OCI-LY3 (cell line): Measurements from ENCODE around the gene CPZ.

ENCODE experiments used
- H2AFZ ChIP-seq: fragments of 200-600, 300-600 bp; shearing (Covaris generic); 2 replicates; pipeline ENCODE4 v1.6.0; 2014; ENCODE audit warnings: antibody characterized with exemption, low read depth, low read length
- H3K27ac ChIP-seq: fragments of 200-600, 300-600 bp; sonication (generic); 2 replicates; pipeline ENCODE4 v1.5.1; 2014; ENCODE audit warnings: mild to moderate bottlenecking, low read length, moderate library complexity, mixed read lengths
- H3K27me3 ChIP-seq: fragments of 200-600, 300-600 bp; sonication (generic); 2 replicates; pipeline ENCODE4 v1.6.1; 2014; ENCODE audit warnings: low read depth, low read length, mixed read lengths
- H3K36me3 ChIP-seq: fragments of 200-600, 300-600 bp; sonication (generic); replicated peaks from 2 replicates; pipeline ENCODE3; 2014; ENCODE audit warnings: low read depth, low read length, mixed read lengths
- H3K4me1 ChIP-seq: fragments of 300-600, 200-600 bp; sonication (generic); 2 replicates; pipeline ENCODE4 v1.6.1; 2014; ENCODE audit warnings: low read length, mixed read lengths
- H3K4me2 ChIP-seq: fragments of 200-600, 300-600 bp; sonication (generic); 2 replicates; pipeline ENCODE4 v1.6.1; 2014; ENCODE audit warnings: low read length, mixed read lengths
- H3K4me3 ChIP-seq: fragments of 300-600, 200-600 bp; sonication (generic); 2 replicates; pipeline ENCODE4 v1.5.1; 2014; ENCODE audit warnings: antibody characterized with exemption, mild to moderate bottlenecking, low read length, moderate library complexity
- H3K79me2 ChIP-seq: fragments of 300-600, 200-600 bp; shearing (Covaris generic); 2 replicates; pipeline ENCODE4 v1.6.1; 2014; ENCODE audit warnings: mild to moderate bottlenecking, low read length, mixed read lengths
- H3K9ac ChIP-seq: fragments of 300-600, 200-600 bp; shearing (Covaris generic); 2 replicates; pipeline ENCODE4 v1.6.0; 2014; ENCODE audit warnings: mild to moderate bottlenecking, low read length, moderate library complexity
- H3K9me3 ChIP-seq: fragments of 200-600, 300-600 bp; shearing (Covaris generic); 2 replicates; pipeline ENCODE4 v1.6.1; 2014; ENCODE audit warnings: low read length, mixed read lengths; ENCODE audit not compliant: insufficient read depth
- H4K20me1 ChIP-seq: fragments of 200-600, 300-600 bp; sonication (generic); 2 replicates; pipeline ENCODE4 v1.6.1; 2016; ENCODE audit warnings: low read length, mixed read lengths; ENCODE audit not compliant: insufficient read depth
- CTCF ChIP-seq: fragments of 200-600, 300-600 bp; sonication (generic); IDR thresholded peaks from 2 replicates; pipeline ENCODE4 v1.5.1; 2014; ENCODE audit warnings: antibody characterized with exemption, low read length, low read depth
- EZH2phosphoT487 ChIP-seq: fragments of 200-600 bp; shearing (Covaris generic); IDR thresholded peaks from 2 replicates; pipeline ENCODE4 v1.6.1; 2018; ENCODE audit warnings: antibody characterized with exemption, mixed run types, low read depth

CPZ gene

GRCh38 chr4:8610858-8611616, 18.5 kb downstream of the CPZ start:
- Histone ChIP-seq H3K4me3 (no peak overlapping the region), H3K79me2 (no peaks in the 10 kb centered on the region), H3K9ac (no peak overlapping the region), H2AFZ (no peak overlapping the region), H4K20me1 (no peaks in the 10 kb centered on the region), H3K4me2 (no peak overlapping the region), H3K4me1 (peaks cover 13% of the 10 kb centered on the region), H3K9me3 (no peaks in the 10 kb centered on the region), H3K36me3 (no peaks in the 10 kb centered on the region), H3K27ac (no peak overlapping the region), H3K27me3 (no peaks in the 10 kb centered on the region)
- TF ChIP-seq CTCF: no peak
- no peak for TF ChIP-seq EZH2phosphoT487

GRCh38 chr4:8612646-8613045, 20.1 kb downstream of the CPZ start:
- Histone ChIP-seq H3K9me3 (no peaks in the 10 kb centered on the region), H2AFZ (no peak overlapping the region), H3K9ac (no peak overlapping the region), H3K36me3 (no peaks in the 10 kb centered on the region), H4K20me1 (no peaks in the 10 kb centered on the region), H3K4me3 (no peak overlapping the region), H3K27ac (no peak overlapping the region), H3K4me1 (peaks cover 10% of the 10 kb centered on the region), H3K27me3 (no peaks in the 10 kb centered on the region), H3K79me2 (no peaks in the 10 kb centered on the region), H3K4me2 (no peak overlapping the region)
- TF ChIP-seq CTCF (no peak), EZH2phosphoT487 (no peak)

GRCh38 chr4:8613421-8614364, 21.1 kb downstream of the CPZ start:
- Histone ChIP-seq H3K4me3 (no peak overlapping the region), H3K9me3 (no peaks in the 10 kb centered on the region), H2AFZ (no peak overlapping the region), H3K79me2 (no peaks in the 10 kb centered on the region), H3K4me1 (peaks cover 2% of the 10 kb centered on the region), H3K4me2 (no peak overlapping the region), H3K9ac (no peak overlapping the region), H3K36me3 (no peaks in the 10 kb centered on the region), H3K27me3 (no peaks in the 10 kb centered on the region), H4K20me1 (no peaks in the 10 kb centered on the region), H3K27ac (no peak overlapping the region)
- TF ChIP-seq CTCF: no peak
- no peak for TF ChIP-seq EZH2phosphoT487
